ENCODE results near the gene TECPR2.

DNA sequence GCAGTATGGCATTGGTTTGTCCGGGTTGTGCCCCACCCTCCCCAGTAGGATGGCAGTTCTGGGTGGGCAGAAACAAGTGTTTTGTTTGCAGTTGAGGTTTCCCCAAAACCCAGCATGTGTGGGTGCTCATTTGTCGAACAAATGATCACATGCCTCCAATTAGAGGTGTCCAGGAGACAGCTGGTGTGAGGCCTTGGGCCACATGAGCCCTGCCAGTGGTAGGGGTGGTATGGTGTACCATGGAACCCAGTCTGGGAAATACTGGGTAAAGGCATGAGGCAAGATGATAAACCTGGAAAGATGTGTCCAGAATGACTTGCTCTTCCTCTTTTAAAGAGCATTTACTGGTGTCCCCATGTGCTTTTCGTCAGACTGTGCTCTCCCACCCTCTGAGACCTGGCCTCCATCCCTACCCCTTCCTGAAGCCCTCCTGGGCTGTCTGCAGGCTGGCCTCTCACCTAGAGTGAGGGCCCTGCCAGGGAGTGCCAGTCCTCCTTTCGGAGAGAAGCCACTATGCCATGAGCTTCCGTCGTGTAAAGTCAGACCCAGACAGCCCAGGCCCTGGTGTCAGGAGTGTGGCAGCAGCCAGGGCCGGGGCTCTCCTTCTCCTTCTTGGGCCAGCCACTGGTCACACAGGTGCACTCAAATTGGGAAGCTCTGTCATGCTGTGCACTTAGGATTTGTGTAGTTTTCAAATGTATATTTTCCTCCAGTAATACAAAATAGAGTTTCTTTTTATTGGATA is 129.2 kb downstream of the TECPR2 start:
- no peak for TF ChIP-seq CTCF (IDR thresholded peaks at IDR 0.05; ENCODE audit: insufficient read depth, low read length)
- no peak for TF ChIP-seq POLR2AphosphoS5 (IDR thresholded peaks at IDR 0.05; ENCODE audit: low read depth)
- TF ChIP-seq GABPA (IDR thresholded peaks at IDR 0.05; ENCODE audit: low read depth), result no peak
- TF ChIP-seq REST (IDR thresholded peaks at IDR 0.05; ENCODE audit: insufficient replicate concordance, low read depth), result no peak
- no peak for TF ChIP-seq SPI1 (IDR thresholded peaks at IDR 0.05; ENCODE audit: borderline replicate concordance, low read depth)
